Bronchial epithelial cell (primary cell): ENCODE measurements around the gene GARIN5B. TPM values are rescaled to one million over a fixed set of nuclear protein-coding genes. Genes with fewer than 3 reads are reported as not detected.

Experiments used
- DNase-seq: peaks from one replicate; pipeline ENCODE4 v3.0.0-alpha.2; 2010; ENCODE audit warnings: low read depth
- FAIRE-seq: peaks from 2 replicates; lab custom pipeline; 2011; peaks lifted over from hg19 to GRCh38; lab: Jason Lieb, UNC
- H3K27me3 ChIP-seq: 2 replicates; pipeline ENCODE4 v1.5.1; 2011; ENCODE audit warnings: low read length; ENCODE audit not compliant: control insufficient read depth, insufficient read depth
- H3K36me3 ChIP-seq: 2 replicates; pipeline ENCODE4 v1.5.1; 2011; ENCODE audit warnings: low read length; ENCODE audit not compliant: control insufficient read depth, insufficient read depth
- H3K4me3 ChIP-seq: 2 replicates; pipeline ENCODE4 v1.5.1; 2011; ENCODE audit warnings: mild to moderate bottlenecking, low read depth, low read length, control low read depth
- total RNA-seq: library from RNA; depleted of rRNA; stranded (reverse); fragments of >200 nt; gene quantifications from 2 replicates; pipeline ENCODE4 v1.2.1, GENCODE V29; 2014
- TF ChIP-seq, protein P1 (sequence below): IDR thresholded peaks from 2 replicates; pipeline ENCODE4 v1.5.1; 2011; ENCODE audit warnings: mild to moderate bottlenecking, moderate library complexity, low read length, control low read depth, inconsistent platforms; ENCODE audit not compliant: insufficient read depth, severe bottlenecking

The GARIN5B gene
- total RNA-seq, 1 donor from 2014 or later, result not detected

DNA sequence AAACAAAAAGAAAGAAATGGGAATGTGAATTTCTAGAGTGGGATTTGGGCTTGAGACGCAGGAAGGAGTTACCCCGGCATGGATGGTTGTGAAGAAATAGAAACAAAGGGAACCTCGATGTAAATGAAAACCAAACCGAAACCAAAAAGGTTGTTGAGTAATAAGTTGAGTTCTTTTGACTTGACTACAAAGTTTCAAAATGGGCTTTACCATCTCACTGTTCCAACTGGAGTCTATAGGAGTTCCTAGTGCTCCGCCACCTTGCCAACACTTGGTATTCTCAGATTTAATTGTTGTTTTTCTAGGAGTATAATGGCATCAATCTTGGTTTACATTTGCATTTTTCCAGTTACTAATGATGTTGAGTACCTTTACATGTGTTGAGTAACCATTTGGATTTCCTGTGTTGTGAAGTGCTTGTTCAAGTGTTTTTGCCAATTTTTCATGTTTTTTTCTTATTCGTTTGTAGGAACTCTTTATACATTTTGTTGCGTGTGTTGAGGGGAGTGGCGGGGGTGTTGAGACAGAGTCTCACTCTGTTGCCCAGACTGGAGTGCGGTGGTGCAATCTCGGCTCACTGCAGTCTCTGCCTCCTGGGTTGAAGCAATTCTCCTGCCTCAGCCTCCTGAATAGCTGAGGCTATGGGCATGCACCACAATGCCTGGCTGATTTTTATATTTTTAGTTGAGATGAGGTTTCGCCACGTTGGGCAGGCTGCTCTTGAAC lies 35.3 kb upstream of the GARIN5B start:
- Histone ChIP-seq H3K27me3 (no peaks in the 10 kb centered on the region), H3K36me3 (peaks cover 13% of the 10 kb centered on the region), H3K4me3 (no peak overlapping the region)
- FAIRE-seq (no peak), DNase-seq (no peak)
- TF ChIP-seq, protein P1, sequence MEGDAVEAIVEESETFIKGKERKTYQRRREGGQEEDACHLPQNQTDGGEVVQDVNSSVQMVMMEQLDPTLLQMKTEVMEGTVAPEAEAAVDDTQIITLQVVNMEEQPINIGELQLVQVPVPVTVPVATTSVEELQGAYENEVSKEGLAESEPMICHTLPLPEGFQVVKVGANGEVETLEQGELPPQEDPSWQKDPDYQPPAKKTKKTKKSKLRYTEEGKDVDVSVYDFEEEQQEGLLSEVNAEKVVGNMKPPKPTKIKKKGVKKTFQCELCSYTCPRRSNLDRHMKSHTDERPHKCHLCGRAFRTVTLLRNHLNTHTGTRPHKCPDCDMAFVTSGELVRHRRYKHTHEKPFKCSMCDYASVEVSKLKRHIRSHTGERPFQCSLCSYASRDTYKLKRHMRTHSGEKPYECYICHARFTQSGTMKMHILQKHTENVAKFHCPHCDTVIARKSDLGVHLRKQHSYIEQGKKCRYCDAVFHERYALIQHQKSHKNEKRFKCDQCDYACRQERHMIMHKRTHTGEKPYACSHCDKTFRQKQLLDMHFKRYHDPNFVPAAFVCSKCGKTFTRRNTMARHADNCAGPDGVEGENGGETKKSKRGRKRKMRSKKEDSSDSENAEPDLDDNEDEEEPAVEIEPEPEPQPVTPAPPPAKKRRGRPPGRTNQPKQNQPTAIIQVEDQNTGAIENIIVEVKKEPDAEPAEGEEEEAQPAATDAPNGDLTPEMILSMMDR, result no peak

DNA sequence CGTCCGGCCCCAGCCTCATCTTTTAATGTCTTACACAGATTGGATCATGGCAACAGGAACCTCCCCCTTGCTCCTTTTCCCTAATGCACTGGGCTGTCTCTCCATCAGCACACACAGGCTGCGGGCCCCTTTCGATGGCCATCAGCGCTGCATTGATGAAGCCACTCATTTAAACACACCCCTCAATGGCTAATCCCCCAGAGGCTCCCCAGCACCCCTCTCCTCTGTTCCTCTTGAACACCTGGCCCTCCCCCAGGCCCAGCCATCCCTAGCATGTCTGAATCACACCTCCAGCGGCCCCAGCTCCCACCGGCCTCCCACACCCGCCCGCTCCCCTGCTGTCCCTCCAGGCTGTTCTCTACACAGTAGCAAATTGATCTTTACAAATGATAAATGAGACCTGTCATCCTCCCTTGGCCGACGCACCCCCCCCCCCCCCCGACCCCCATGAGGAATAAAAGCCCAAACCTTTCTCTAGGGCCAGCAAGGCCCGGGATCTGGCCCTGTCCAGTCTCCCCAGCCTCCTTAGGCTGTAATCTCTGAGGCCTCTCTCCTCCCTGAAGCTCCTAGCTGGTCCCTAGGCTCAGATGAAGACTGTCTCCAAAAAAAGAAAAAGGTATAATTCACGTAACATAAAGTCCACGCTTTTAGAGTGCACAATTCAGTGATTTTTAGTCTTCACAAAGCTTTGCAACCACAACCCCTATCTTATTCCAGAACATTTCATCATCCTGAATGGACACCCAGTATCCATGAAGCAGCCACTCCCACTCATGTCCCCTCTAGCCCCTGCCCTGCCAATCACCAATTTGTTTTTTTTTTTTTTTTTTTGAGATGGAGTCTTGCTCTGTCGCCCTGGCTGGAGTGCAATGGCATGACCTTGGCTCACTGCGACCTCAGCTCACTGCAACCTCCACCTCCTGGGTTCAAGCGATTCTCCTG lies 30.0 kb upstream of the GARIN5B start:
- FAIRE-seq (no peak), DNase-seq (no peak)
- H3K36me3 ChIP-seq, result peaks cover 16% of the 10 kb centered on the region
- H3K4me3 ChIP-seq, result no peak overlapping the region
- no peaks in the 10 kb centered on the region for H3K27me3 ChIP-seq
- TF ChIP-seq, protein P1, result no peak

DNA sequence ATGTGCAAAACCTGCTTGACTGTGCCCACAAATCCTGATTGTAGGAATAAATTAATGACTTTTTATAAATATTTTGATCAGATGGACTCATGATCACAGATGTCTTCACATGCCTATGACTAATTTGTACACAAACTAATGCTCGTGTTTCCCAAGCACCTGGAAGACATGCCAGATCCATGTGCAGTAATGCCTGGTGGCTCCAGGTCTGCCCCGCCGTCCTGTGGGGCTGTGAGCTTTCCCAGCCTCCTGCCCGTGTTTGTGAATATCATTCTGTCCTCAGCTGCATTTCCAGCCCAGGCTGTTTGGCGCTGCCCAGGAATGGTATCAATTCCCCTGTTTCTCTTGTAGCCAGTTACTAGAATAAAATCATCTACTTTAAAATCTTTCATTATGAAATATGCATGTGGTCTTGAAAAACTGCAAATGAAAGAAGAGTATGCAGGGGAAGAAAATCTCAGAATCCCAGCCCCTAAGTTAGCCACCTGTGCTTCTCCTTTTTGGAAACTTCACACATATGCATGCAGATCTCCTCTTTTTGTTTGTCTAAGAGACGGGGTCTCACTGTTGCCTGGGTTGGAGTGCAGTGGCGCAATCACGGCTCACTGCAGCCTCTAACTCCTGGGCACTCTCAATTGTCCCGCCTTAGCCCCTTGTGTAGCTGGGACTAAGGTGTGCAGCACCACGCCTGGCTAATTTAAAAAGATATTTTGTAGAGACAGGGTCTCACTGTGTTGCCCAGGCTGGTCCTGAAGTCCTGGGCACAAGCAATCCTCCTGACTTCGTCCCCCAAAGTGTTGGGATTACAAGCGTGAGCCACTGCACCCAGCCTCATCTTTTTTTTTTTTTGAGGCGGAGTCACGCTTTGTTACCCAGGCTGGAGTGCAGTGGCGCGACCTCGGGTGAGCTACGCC lies 28.9 kb upstream of the GARIN5B start:
- peak; percentile 69 for DNase-seq
- no peaks in the 10 kb centered on the region for H3K27me3 ChIP-seq
- TF ChIP-seq, protein P1, result no peak
- FAIRE-seq, result no peak
- H3K36me3 ChIP-seq, result peaks cover 27% of the 10 kb centered on the region
- no peak overlapping the region for H3K4me3 ChIP-seq

DNA sequence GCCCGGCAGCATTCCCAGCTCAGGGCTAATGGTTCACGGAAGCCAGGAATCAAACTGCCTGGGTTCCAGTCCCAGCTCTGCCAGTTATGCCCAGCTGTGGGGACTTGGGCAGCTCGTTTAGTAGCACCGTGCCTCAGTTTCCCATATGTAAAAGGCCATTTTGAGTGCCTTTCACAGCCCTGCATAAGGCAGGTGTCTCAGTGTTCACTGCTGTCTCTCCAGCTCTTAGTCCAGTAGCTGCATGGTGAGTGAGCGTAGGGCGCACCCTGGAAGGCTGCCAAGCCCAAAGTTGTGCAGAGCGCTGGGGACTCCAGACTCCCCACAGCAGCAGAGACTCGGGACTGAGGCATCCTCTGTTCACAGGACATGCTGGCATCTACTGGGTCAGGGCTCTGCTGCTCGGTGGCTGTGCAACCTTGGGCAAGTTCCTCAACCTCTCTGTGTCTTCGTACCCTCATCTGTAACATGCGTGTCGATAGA lies 28.2 kb upstream of the GARIN5B start:
- no peaks in the 10 kb centered on the region for H3K27me3 ChIP-seq
- H3K36me3 ChIP-seq, result peaks cover 32% of the 10 kb centered on the region
- no peak overlapping the region for H3K4me3 ChIP-seq
- no peak for DNase-seq
- TF ChIP-seq, protein P1, result no peak
- no peak for FAIRE-seq

DNA sequence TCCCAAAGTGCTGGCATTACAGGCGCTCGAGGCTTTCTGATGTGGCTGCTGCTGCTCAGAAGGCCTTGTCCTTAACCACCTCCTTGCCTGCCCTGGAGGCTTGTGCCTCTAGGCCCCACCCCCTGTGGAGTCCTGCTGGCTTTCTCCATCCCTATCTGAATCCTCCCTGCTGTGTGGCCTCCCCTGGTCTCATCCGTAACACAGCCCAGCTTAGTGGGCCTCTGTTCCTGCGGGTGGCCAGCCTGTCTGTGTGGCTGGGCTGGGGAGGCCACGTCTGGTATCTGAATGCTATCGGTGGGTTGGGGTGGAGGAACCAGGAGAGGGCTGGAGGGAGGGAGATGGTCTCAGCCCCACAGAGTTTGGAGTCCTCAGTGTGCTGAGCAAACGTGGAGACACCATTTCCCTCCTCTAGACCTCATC lies 27.4 kb upstream of the GARIN5B start:
- DNase-seq, result no peak
- Histone ChIP-seq H3K4me3 (no peak overlapping the region), H3K27me3 (no peaks in the 10 kb centered on the region), H3K36me3 (peaks cover 32% of the 10 kb centered on the region)
- FAIRE-seq, result no peak
- TF ChIP-seq, protein P1, result no peak
